Ecto neural progenitor cell (in vitro differentiated cells): ENCODE data around the gene GIT1.

Experiments used
- DNase-seq: peaks from one replicate; pipeline ENCODE4 v3.0.0-alpha.2; 2018; ENCODE audit warnings: low spot score

Gene GIT1

DNA sequence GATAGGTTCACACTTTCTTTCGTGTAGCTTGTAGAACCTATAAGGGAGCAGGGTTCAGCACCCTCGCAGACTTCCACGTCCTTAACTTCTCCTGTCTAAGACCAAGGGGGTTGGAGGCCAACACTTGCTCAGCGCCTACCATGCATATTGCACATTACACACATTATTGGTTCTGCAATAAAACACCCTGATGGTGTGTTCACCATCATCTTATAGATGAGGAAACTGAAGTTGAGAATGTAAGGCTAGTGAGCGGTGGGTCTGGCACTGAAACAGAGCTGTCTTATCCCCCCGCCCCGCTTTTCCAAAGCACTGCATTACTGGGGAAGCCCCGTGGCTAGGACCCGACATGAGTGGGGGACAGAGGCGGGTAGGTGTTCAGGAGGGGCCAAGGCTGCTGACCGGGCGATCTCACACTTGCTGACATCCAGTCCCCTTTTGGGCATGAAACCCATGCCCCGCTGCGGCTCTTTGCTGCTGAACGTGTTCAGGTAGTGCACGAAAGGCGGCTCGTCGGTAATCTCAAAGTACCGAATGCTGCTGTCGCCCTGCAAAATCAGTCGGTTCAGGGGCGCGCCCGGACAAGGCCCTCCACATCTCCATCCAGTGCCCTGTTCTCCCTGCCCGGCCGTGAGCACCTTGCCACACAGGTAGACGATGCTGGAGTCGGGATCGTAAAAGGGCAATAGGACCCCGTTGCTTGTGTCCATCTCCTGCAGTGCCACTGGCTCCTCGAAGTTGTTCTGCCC is 27.0 kb upstream of the GIT1 start:
- DNase-seq = no peak

GRCh38 chr17:29615492-29616299 is 26.2 kb upstream of the GIT1 start:
- DNase-seq = peak; percentile 94

DNA sequence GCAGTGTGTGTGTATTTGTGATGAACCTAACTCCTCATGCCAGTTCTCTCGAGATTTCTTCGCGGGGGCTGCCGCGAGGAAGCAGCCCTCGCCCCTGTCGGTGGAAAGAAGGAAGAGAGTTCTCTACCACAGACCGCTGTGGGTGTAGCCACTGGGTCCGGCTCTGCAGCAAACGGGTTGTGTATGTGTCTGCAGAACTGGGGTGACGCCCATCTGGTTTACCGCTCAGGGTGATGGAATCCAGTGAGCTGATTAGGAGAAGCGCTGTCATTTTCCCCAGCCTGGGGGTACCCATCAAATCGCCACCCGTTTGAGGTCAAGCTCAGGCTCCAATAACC is 25.6 kb upstream of the GIT1 start:
- no peak for DNase-seq

GRCh38 chr17:29614349-29615047 is 25.1 kb upstream of the GIT1 start:
- peak; percentile 75 for DNase-seq

DNA sequence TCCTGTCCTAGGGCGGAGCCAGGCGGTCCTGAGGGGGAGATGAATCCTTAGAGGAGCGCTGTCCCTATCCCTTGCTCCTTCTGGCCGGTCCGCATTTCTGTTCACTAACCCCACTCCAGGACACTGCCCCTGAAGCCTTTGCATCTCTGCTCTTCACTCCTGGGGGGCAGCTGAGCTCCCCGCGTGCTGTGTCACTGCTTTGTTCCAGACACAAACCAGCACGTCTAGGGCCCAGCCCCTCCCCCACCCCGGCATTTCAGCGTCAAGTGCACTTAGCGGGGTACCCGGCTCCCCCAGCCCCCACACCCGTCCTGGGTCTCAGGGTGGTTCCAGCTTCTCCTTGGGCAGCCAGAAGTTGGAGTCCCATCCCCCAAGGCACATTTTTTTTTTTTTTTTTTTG is 24.4 kb upstream of the GIT1 start:
- no peak for DNase-seq

DNA sequence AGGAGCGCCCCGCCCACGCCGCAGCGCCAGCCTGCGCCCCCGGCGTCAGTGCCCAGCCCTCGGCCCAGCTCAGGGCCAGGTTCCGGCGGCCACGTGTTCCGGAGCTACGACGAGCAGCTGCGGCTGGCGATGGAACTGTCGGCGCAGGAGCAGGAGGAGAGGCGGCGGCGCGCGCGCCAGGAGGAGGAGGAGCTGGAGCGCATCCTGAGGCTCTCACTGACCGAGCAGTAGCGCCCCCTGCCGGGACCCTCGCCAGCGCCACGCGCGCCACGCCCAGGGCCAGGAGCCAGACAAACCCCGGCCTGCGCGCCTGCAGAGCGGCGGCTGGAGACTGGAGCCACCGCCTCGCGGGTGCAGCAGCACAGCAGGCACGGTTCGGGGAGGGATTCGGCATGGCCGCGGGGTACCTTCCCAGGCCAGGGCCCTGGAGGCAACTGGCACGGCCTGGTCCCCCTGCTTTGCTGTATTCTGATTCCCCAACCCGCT is 23.9 kb upstream of the GIT1 start:
- peak; percentile 100 for DNase-seq

DNA sequence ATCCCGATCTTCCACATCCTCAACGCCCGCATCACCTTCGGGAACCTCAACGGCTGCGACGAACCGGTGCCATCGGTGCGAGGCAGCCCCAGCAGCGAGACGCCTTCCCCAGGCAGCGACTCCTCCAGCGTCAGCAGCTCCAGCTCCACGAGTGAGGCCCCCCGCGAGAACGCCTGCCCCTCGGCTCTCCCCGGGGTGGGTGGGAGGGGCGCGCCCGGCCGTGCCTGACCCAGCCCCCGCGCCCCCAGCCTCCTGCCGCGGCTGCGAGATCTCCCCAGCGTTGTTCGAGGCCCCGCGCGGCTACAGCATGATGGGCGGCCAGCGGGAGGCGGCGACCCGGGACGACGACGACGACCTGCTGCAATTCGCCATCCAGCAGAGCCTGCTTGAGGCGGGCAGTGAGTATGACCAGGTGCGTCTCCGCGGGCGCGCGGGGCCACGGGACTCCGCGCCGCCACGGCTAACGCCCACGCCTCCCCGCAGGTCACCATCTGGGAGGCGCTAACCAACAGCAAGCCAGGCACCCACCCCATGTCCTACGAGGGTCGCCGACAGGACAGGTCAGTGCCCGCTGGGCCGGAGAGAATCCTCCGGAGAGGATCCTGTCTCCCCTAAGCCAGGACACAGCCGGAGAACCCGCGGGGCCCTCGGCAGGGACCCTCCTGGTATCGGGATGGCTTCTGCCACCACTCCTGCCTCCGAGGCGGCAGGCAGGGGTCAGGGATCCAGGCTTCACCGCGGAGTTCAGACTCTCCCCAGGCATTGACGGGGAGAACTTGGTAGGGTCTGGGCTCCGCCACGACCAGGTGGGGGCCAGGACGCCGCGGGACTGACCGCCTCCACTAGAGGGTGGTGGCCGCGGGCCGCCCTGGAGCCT is 23.2 kb upstream of the GIT1 start:
- peak; percentile 52 for DNase-seq

DNA sequence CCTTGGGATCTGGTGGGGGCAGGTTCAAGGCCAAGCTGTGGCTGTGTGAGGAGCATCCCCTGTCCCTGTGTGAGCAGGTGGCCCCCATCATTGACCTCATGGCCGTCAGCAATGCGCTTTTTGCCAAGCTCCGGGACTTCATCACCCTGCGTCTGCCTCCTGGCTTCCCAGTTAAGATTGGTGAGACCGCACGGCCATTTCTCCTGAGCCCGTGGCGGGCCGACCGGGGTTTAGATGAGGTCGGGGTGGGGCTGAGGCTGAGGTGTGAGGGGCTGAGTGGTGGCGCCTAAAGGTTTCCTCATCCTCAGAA is 22.6 kb upstream of the GIT1 start:
- no peak for DNase-seq

DNA sequence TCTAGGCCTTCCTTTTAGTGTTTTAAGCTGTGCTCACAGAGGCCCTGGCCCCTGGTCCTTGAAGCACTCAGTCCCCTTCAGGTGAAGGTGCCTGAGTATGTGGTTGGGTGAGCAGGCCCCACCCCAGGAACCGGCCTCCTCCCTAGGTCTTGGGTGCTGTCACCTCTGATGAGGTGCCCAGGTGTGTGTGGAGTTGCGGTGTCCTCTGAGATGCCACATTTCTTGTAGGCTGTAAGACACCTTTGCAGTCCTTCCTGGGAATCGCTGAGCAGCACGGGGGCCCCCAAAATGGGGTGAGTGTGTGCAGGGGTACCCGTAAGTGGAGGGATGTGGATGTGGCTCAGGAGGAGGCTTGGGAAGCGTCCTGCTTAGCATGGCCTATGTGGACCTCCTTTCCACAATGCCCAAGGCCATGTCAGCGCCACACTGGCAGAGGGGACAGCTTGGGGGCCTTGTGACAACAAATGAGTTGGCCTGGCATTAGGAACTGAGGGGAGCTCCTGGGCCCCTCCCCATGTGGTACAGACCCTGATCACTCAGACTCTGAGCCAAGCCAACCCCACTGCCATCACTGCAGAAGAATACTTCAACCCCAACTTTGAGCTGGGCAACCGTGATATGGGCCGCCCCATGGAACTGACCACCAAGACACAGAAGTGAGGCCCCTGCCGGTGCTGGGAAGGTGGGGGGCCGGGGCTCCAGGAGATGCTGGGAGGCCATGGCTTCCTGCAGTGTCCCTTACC is 22.1 kb upstream of the GIT1 start:
- DNase-seq = no peak

DNA sequence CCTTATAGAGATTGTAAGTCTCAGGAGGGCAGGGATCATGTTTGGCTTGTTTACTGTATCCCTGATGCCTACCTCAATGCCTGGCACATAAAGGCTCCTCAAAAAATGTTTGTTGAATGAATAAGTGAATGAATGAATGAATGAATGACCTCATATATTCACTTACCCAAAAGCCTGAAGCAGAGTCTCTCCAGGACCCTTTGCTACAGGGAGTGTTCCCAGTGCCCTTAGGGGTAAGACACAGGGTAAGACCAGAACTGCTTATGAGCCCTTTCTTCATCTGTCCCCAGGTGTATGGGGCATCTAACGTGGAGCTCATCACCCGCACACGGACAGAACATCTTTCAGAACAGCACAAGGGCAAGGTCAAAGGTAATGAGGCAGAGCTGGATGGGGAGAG is 20.9 kb upstream of the GIT1 start:
- no peak for DNase-seq

- DNase-seq = no peak
Observed at GRCh38 chr17:29608986-29609385, 19.5 kb upstream of the GIT1 start.

GRCh38 chr17:29607557-29608195 is 18.2 kb upstream of the GIT1 start:
- no peak for DNase-seq

- DNase-seq = no peak
Observed at GRCh38 chr17:29603109-29603674, 13.7 kb upstream of the GIT1 start.

DNA sequence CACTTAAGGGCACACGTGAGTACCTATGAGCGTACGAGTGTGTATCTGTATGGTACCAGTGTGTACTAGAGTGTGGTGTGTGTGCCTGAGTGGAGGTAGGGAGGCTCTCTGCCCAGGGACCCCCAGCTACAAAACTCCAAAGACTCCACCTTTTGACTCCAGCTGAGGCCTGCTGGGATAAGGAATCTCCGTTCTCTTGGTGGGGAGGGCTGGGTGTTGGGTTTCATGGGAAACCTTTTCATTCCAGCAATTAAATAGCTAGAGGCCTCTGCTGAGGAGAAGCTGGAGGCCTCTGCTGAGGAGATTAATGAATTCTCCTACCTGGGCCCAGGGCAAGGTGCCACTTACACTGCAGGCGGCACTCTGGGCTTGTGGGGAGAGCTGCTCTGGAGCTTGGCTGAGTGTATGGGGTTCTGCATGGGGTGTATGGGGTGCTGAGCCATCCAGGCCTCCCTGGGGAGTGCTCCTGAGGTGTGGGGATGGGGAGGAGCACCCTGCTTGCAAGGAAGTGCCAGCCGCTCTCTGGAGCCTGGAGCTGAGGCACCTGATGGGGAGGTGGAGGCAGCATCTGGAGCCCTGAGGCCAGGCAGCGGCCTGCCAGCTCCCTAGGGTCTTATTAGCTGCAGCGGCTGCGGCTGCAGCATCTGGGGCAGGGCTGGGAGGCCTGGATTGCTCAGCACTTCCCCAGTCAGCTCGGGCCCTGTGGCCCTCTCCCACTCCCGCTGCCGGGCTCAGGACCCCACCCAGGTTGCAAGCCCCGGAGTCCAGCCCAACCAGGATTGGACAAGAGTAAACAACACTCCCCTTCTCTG is 8.1 kb upstream of the GIT1 start:
- DNase-seq = peak; percentile 71

- DNase-seq = peak; percentile 55
Observed at GRCh38 chr17:29596811-29597210, 7.4 kb upstream of the GIT1 start.

- DNase-seq = peak; percentile 50
Observed at GRCh38 chr17:29595943-29596774, 6.7 kb upstream of the GIT1 start.

DNA sequence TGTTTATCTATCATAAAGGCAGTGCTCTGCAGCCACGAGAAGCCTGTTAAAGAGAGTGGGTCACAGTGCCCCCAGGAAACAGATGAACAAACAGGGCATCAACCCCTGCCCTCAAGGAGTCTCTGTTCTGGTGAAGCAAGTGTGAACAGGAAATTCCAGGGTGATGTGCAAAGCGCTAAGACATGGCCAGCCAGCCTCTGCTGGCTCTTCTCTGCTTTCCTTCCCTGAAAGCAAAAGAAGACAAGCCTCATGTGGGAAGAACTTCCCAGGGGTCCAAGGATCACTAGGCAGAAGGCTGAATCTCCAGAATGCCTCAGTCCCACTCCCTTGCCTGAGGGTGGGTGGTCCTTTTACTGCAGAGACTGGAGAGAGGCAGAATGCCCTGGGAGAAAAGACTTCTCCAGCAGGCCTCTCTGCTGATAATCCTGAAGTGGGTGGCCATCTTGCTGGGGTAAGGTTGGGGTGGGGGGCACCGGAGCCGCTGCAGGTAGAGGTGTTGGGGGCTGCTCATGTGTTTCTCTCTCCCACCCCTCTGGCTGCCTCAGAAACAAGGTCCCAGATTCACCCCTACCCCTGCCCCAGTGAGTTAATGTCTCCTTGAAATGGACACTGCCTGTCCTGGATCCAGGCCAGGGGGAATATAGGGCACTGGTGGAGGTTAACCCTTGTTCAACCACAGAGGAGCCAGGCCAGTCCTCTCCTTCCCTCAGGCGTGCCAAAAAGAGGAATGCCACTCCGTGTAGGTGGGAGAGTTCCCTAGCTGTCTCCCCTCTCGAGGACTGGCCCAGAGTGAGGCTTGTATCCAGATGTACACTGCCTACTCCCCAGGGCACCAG is 5.9 kb upstream of the GIT1 start:
- DNase-seq = peak; percentile 52
